ENCODE data around the gene LITAF.

Gene LITAF

GRCh38 chr16:11556945-11557720 lies 29.6 kb downstream of the LITAF start:
- peaks cover 10% of the 10 kb centered on the region for H3K9me3 ChIP-seq (ENCODE audit: control insufficient read depth, low read length)
- H3K4me3 ChIP-seq (ENCODE audit: low read length) = no peak overlapping the region
- no peaks in the 10 kb centered on the region for H3K27me3 ChIP-seq (replicated peaks; ENCODE audit: control insufficient read depth, insufficient read depth, low read length)
- no peak overlapping the region for H3K9ac ChIP-seq (ENCODE audit: low read length)
- no peak for DNase-seq (ENCODE audit: low read depth)
- peaks cover 5% of the 10 kb centered on the region for H3K4me1 ChIP-seq (ENCODE audit: control insufficient read depth, insufficient read depth, low read length)
- peaks cover 37% of the 10 kb centered on the region for H3K36me3 ChIP-seq (ENCODE audit: control insufficient read depth, insufficient read depth, low read length, severe bottlenecking)

DNA sequence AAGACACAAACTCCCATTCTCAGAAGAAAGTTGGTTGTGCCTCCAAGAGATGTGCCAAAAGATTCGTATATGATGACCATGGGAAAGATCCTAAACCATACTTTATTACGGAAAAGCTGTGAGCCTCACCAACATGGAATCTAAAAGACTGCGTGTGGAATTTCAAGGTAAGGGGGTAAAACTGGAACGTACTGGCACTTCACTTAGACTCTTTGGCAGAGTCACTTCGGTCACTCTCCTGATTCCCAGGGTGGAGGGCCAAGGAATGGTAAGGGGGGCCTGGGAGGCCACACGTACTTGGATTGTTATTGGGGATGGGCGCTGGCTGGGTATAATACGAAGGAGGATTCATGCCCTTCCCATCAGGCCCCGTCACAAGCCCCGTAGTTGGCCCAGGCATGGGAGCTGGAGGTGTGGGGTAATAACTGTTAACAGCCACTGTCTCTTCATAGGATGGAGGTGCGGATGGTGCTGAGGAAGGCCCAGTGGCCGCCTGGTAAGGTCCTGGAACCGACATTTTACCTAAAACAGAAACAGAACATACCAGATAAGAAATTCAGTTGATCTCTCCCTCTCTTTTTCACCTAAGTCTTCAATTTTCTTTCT lies 30.4 kb downstream of the LITAF start:
- DNase-seq (ENCODE audit: low read depth) = no peak
- Histone ChIP-seq H3K9ac (ENCODE audit: low read length) (no peak overlapping the region), H3K27me3 (replicated peaks; ENCODE audit: control insufficient read depth, insufficient read depth, low read length) (no peaks in the 10 kb centered on the region), H3K4me3 (ENCODE audit: low read length) (no peak overlapping the region), H3K9me3 (ENCODE audit: control insufficient read depth, low read length) (peaks cover 10% of the 10 kb centered on the region), H3K4me1 (ENCODE audit: control insufficient read depth, insufficient read depth, low read length) (peaks cover 7% of the 10 kb centered on the region), H3K36me3 (ENCODE audit: control insufficient read depth, insufficient read depth, low read length, severe bottlenecking) (peaks cover 38% of the 10 kb centered on the region)

GRCh38 chr16:11554053-11554452 lies 32.7 kb downstream of the LITAF start:
- Histone ChIP-seq H3K27me3 (replicated peaks; ENCODE audit: control insufficient read depth, insufficient read depth, low read length) (no peaks in the 10 kb centered on the region), H3K36me3 (ENCODE audit: control insufficient read depth, insufficient read depth, low read length, severe bottlenecking) (peaks cover 56% of the 10 kb centered on the region), H3K9me3 (ENCODE audit: control insufficient read depth, low read length) (peaks cover 10% of the 10 kb centered on the region), H3K4me3 (ENCODE audit: low read length) (no peak overlapping the region), H3K4me1 (ENCODE audit: control insufficient read depth, insufficient read depth, low read length) (peaks cover 11% of the 10 kb centered on the region), H3K9ac (ENCODE audit: low read length) (no peak overlapping the region)
- no peak for DNase-seq (ENCODE audit: low read depth)

GRCh38 chr16:11553371-11553770 lies 33.3 kb downstream of the LITAF start:
- DNase-seq (ENCODE audit: low read depth) = no peak
- Histone ChIP-seq H3K36me3 (ENCODE audit: control insufficient read depth, insufficient read depth, low read length, severe bottlenecking) (peaks cover 63% of the 10 kb centered on the region), H3K9me3 (ENCODE audit: control insufficient read depth, low read length) (peaks cover 10% of the 10 kb centered on the region), H3K9ac (ENCODE audit: low read length) (no peak overlapping the region), H3K4me3 (ENCODE audit: low read length) (no peak overlapping the region), H3K4me1 (ENCODE audit: control insufficient read depth, insufficient read depth, low read length) (peaks cover 11% of the 10 kb centered on the region), H3K27me3 (replicated peaks; ENCODE audit: control insufficient read depth, insufficient read depth, low read length) (no peaks in the 10 kb centered on the region)

GRCh38 chr16:11552440-11552839 lies 34.3 kb downstream of the LITAF start:
- no peak for DNase-seq (ENCODE audit: low read depth)
- peaks cover 10% of the 10 kb centered on the region for H3K9me3 ChIP-seq (ENCODE audit: control insufficient read depth, low read length)
- no peak overlapping the region for H3K4me3 ChIP-seq (ENCODE audit: low read length)
- no peaks in the 10 kb centered on the region for H3K27me3 ChIP-seq (replicated peaks; ENCODE audit: control insufficient read depth, insufficient read depth, low read length)
- peaks cover 11% of the 10 kb centered on the region for H3K4me1 ChIP-seq (ENCODE audit: control insufficient read depth, insufficient read depth, low read length)
- no peak overlapping the region for H3K9ac ChIP-seq (ENCODE audit: low read length)
- H3K36me3 ChIP-seq (ENCODE audit: control insufficient read depth, insufficient read depth, low read length, severe bottlenecking) = peaks cover 68% of the 10 kb centered on the region

DNA sequence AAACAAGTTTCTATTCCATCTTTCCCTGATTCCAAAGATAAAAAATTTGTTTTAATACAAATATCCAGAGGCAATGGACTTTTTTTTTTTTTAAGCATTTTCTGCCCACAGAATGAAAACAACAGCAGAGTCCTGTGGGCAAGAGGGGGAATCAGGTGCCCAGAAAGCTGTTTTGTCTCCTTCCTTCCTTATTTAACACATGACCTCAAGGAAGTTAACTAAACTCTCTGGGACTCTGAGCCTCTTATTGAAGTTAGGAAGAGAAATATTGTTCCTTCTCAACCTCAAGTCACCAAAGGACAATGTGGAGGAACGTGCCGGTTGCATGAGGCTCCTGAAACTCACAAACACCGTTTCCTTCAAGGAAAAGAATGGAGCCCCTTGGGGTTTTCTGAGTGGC lies 34.9 kb downstream of the LITAF start:
- peaks cover 10% of the 10 kb centered on the region for H3K9me3 ChIP-seq (ENCODE audit: control insufficient read depth, low read length)
- no peak overlapping the region for H3K4me3 ChIP-seq (ENCODE audit: low read length)
- DNase-seq (ENCODE audit: low read depth) = no peak
- H3K36me3 ChIP-seq (ENCODE audit: control insufficient read depth, insufficient read depth, low read length, severe bottlenecking) = peaks cover 68% of the 10 kb centered on the region
- no peaks in the 10 kb centered on the region for H3K27me3 ChIP-seq (replicated peaks; ENCODE audit: control insufficient read depth, insufficient read depth, low read length)
- H3K9ac ChIP-seq (ENCODE audit: low read length) = no peak overlapping the region
- H3K4me1 ChIP-seq (ENCODE audit: control insufficient read depth, insufficient read depth, low read length) = peaks cover 11% of the 10 kb centered on the region

DNA sequence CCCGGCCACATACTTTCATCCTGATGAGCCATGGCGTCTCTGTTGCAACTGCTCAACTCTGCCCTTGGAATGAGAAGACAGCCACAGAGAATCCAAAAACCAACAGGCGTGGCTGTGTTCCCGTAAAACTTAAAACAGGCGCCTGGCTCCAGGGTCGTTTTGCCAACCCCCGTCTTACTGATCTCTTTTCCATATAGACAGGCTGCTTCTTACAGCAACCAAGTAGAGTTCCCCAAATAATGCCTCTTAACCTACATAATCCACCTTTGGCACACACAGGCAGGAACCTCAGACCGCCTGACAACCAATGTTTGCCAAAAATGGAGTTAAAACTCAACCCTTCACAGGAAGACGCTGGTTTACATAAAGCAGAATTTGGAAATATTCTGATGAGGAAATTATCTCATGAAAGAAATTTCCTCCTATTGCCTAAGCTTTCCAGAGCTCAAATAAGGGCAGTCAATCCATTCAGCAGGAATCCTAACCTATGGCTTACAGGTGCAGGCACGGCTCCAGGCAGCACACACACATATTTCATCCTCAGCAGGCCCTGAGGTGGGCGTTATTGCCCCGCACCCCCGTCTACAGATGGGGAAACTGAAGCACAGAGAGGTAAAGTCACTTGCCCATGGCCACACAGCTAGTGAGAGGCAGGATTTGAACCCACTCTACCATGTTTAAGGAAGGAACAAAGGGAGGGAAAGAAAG lies 35.8 kb downstream of the LITAF start:
- no peak overlapping the region for H3K9ac ChIP-seq (ENCODE audit: low read length)
- H3K4me1 ChIP-seq (ENCODE audit: control insufficient read depth, insufficient read depth, low read length) = peaks cover 11% of the 10 kb centered on the region
- H3K36me3 ChIP-seq (ENCODE audit: control insufficient read depth, insufficient read depth, low read length, severe bottlenecking) = peaks cover 62% of the 10 kb centered on the region
- H3K27me3 ChIP-seq (replicated peaks; ENCODE audit: control insufficient read depth, insufficient read depth, low read length) = no peaks in the 10 kb centered on the region
- H3K9me3 ChIP-seq (ENCODE audit: control insufficient read depth, low read length) = peaks cover 2% of the 10 kb centered on the region
- no peak overlapping the region for H3K4me3 ChIP-seq (ENCODE audit: low read length)
- DNase-seq (ENCODE audit: low read depth) = peak; percentile 23

DNA sequence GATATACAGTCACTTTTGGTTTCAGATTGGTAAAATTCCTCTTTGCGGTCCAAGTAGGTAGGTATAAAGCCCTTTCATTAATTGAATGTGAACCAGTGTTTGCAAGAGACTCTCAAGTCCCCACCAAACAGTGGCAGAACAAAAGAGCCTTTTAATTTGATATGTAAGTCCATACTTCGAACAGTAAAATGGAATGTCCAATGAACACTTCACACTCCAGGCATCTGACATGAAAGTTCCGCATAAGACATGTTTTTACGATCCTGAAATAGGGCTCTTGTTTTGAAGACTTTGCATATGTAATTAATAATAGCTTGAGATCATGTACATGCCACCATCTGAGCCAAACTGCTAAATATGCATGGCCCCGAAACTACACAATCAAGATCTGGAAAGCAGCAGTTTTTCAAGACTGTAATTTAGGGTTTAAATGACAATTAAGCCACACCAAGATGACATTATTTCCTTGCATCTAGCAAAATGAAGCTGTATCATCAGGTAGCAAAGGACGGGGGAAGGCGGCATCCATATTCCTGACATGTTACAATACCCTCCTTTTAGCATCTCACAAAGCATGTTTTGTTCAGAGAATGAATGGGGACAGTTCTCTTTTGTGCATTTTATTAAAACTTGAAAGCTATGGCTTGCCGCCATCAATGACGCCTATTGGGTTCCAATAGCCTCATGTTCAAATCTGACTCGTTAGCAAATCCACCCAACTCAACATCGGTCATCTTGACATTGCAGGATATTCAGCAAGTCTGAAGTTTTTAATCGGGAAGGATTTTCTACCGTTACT lies 39.4 kb downstream of the LITAF start:
- no peak overlapping the region for H3K4me3 ChIP-seq (ENCODE audit: low read length)
- H3K9ac ChIP-seq (ENCODE audit: low read length) = no peak overlapping the region
- H3K36me3 ChIP-seq (ENCODE audit: control insufficient read depth, insufficient read depth, low read length, severe bottlenecking) = peaks cover 33% of the 10 kb centered on the region
- peaks cover 11% of the 10 kb centered on the region for H3K4me1 ChIP-seq (ENCODE audit: control insufficient read depth, insufficient read depth, low read length)
- no peaks in the 10 kb centered on the region for H3K27me3 ChIP-seq (replicated peaks; ENCODE audit: control insufficient read depth, insufficient read depth, low read length)
- H3K9me3 ChIP-seq (ENCODE audit: control insufficient read depth, low read length) = no peaks in the 10 kb centered on the region
- DNase-seq (ENCODE audit: low read depth) = no peak

- Histone ChIP-seq H3K4me1 (ENCODE audit: control insufficient read depth, insufficient read depth, low read length) (peaks cover 11% of the 10 kb centered on the region), H3K4me3 (ENCODE audit: low read length) (no peak overlapping the region), H3K9me3 (ENCODE audit: control insufficient read depth, low read length) (no peaks in the 10 kb centered on the region), H3K9ac (ENCODE audit: low read length) (no peak overlapping the region), H3K36me3 (ENCODE audit: control insufficient read depth, insufficient read depth, low read length, severe bottlenecking) (peaks cover 29% of the 10 kb centered on the region), H3K27me3 (replicated peaks; ENCODE audit: control insufficient read depth, insufficient read depth, low read length) (no peaks in the 10 kb centered on the region)
- peak; percentile 71 for DNase-seq (ENCODE audit: low read depth)
Measured at GRCh38 chr16:11546608-11547061, 40.1 kb downstream of the LITAF start.

- peaks cover 6% of the 10 kb centered on the region for H3K27me3 ChIP-seq (replicated peaks; ENCODE audit: control insufficient read depth, insufficient read depth, low read length)
- no peak overlapping the region for H3K9ac ChIP-seq (ENCODE audit: low read length)
- H3K4me3 ChIP-seq (ENCODE audit: low read length) = no peak overlapping the region
- H3K9me3 ChIP-seq (ENCODE audit: control insufficient read depth, low read length) = no peaks in the 10 kb centered on the region
- peaks cover 10% of the 10 kb centered on the region for H3K36me3 ChIP-seq (ENCODE audit: control insufficient read depth, insufficient read depth, low read length, severe bottlenecking)
- H3K4me1 ChIP-seq (ENCODE audit: control insufficient read depth, insufficient read depth, low read length) = no peaks in the 10 kb centered on the region
- no peak for DNase-seq (ENCODE audit: low read depth)
Measured at GRCh38 chr16:11543661-11544393, 42.9 kb downstream of the LITAF start.

All from adipocyte (in vitro differentiated cells).